HCT116 (cell line): Measurements from ENCODE around the gene PRSS2. TPM values are rescaled to one million over a fixed set of nuclear protein-coding genes. Genes with fewer than 3 reads are reported as not detected.
"Not testable (repeated sequence)": the region's sequence is repeated elsewhere in the genome, so short reads cannot be mapped to it uniquely, and the experiment has no call there.

Experiments
- ATAC-seq: fragments of 200-7000 bp; cut with Tn5 transposase; 2 replicates; pipeline ENCODE4 v1.9.1; 2020; ENCODE audit warnings: mild to moderate bottlenecking, moderate library complexity
- BruUV-seq: library from RNA; stranded (reverse); fragments of 400-500 nt; replicated peaks from 2 replicates; lab custom pipeline; 2021; lab: Mats Ljungman, UMichigan
- CTCF ChIA-PET: fragments of 300-600 bp; sonication (Branson Sonifier 250); formaldehyde crosslinking; loops from one replicate; lab custom pipeline; 2021; ENCODE audit warnings: antibody characterized with exemption; lab: Charles Lee
- POLR2A ChIA-PET: fragments of 300-600, 350-600 bp; sonication (Branson Sonifier 250); formaldehyde crosslinking; loops from one replicate; lab custom pipeline; 2021; ENCODE audit warnings: antibody characterized with exemption; lab: Charles Lee
- RAD21 ChIA-PET, 2 experiments: fragments of 300-600 bp; sonication (Branson Sonifier 250); formaldehyde crosslinking; loops; one replicate each; lab custom pipeline; 2023; ENCODE audit warnings: low total read pairs in 2 of 2; ENCODE audit not compliant: uncharacterized antibody in 2 of 2, unreplicated experiment in 2 of 2, low non-redundant PET in 1 of 2; lab: Charles Lee
- DNase-seq: peaks from one replicate; pipeline ENCODE4 v3.0.0-alpha.2; 2010; ENCODE audit warnings: low read depth, low spot score
- H2AFZ ChIP-seq: fragments of 200-600 bp; shearing (Covaris generic), sonication (generic); 2 replicates; pipeline ENCODE4 v1.6.1; 2017; ENCODE audit warnings: low read depth, mixed run types, mixed read lengths, antibody characterized with exemption, low read length; ENCODE audit not compliant: poor library complexity, severe bottlenecking
- H3K27ac ChIP-seq: 2 replicates; pipeline ENCODE4 v1.5.1; 2012; ENCODE audit warnings: low read depth, low read length
- H3K27me3 ChIP-seq: fragments of 200-600 bp; sonication (generic); 2 replicates; pipeline ENCODE4 v1.6.1; 2016; ENCODE audit warnings: mixed run types, low read length, mixed read lengths; ENCODE audit not compliant: insufficient read depth
- H3K36me3 ChIP-seq, 2 experiments: fragments of 200-500 bp in 1 of 2; fragments of 200-600 bp in 1 of 2; sonication (Bioruptor generic) in 1 of 2; sonication (generic) in 1 of 2; 2 replicates each; pipeline versions ENCODE4 v1.5.1 to v1.6.1; 2014 to 2016; ENCODE audit warnings: low read length in 2 of 2, inconsistent platforms in 1 of 2, mixed read lengths in 1 of 2, mixed run types in 1 of 2; ENCODE audit not compliant: insufficient read depth in 2 of 2, control insufficient read depth in 1 of 2
- H3K4me1 ChIP-seq, 2 experiments: fragments of 200-600 bp in 1 of 2; sonication (generic) in 1 of 2; 2 replicates each; pipeline versions ENCODE4 v1.5.1 to v1.6.1; 2012 to 2017; ENCODE audit warnings: low read length in 2 of 2, inconsistent platforms in 1 of 2, mild to moderate bottlenecking in 1 of 2, mixed read lengths in 1 of 2, mixed run types in 1 of 2, moderate library complexity in 1 of 2; ENCODE audit not compliant: insufficient read depth in 2 of 2, control insufficient read depth in 1 of 2
- H3K4me2 ChIP-seq: fragments of 200-600 bp; sonication (generic); 2 replicates; pipeline ENCODE4 v1.6.1; 2017; ENCODE audit warnings: mixed run types, low read length, mixed read lengths
- H3K4me3 ChIP-seq, 2 experiments: fragments of 200-600 bp in 1 of 2; sonication (generic) in 1 of 2; replicated peaks in 1 of 2; 2 replicates each; pipeline ENCODE4 v1.5.1; 2011 to 2016; ENCODE audit warnings: low read length in 2 of 2, control low read depth in 1 of 2, low read depth in 1 of 2, mild to moderate bottlenecking in 1 of 2, mixed read lengths in 1 of 2, mixed run types in 1 of 2
- H3K79me2 ChIP-seq: fragments of 200-600 bp; sonication (generic); 2 replicates; pipeline ENCODE4 v1.6.1; 2017; ENCODE audit warnings: mild to moderate bottlenecking, mixed run types, low read length, moderate library complexity, mixed read lengths; ENCODE audit not compliant: insufficient read depth
- H3K9ac ChIP-seq: fragments of 200-600 bp; sonication (generic); 2 replicates; pipeline ENCODE4 v1.6.1; 2016; ENCODE audit warnings: low read length, mixed read lengths
- H3K9me2 ChIP-seq: fragments of 200-600 bp; sonication (generic), shearing (Covaris generic); 2 replicates; pipeline ENCODE4 v1.6.1; 2017; ENCODE audit warnings: mixed run types, mild to moderate bottlenecking, moderate library complexity; ENCODE audit not compliant: insufficient read depth
- H3K9me3 ChIP-seq, 2 experiments: fragments of 200-500 bp in 1 of 2; fragments of 200-600 bp in 1 of 2; sonication (Bioruptor generic) in 1 of 2; sonication (generic) in 1 of 2; 2 replicates each; pipeline ENCODE4 v1.6.1; 2014 to 2017; ENCODE audit warnings: low read length in 2 of 2, mixed read lengths in 2 of 2, inconsistent platforms in 1 of 2, low read depth in 1 of 2, mild to moderate bottlenecking in 1 of 2, mixed run types in 1 of 2, moderate library complexity in 1 of 2; ENCODE audit not compliant: control insufficient read depth in 1 of 2, insufficient read depth in 1 of 2
- H4K20me1 ChIP-seq: fragments of 200-600 bp; sonication (generic), shearing (Covaris generic); 2 replicates; pipeline ENCODE4 v1.6.1; 2017; ENCODE audit warnings: mixed run types, mild to moderate bottlenecking, moderate library complexity; ENCODE audit not compliant: insufficient read depth
- ATF3 ChIP-seq: IDR thresholded peaks from 2 replicates; pipeline ENCODE4 v1.6.1; 2012
- CBX3 ChIP-seq: IDR thresholded peaks from 2 replicates; pipeline ENCODE4 v1.6.1; 2012; ENCODE audit warnings: low read depth
- CEBPB ChIP-seq: IDR thresholded peaks from 2 replicates; pipeline ENCODE4 v1.6.1; 2012; ENCODE audit warnings: low read depth
- EGR1 ChIP-seq: IDR thresholded peaks from 2 replicates; pipeline ENCODE4 v1.6.1; 2012; ENCODE audit warnings: low read depth
- ELF1 ChIP-seq: IDR thresholded peaks from 2 replicates; pipeline ENCODE4 v1.6.1; 2012; ENCODE audit warnings: low read depth, borderline replicate concordance
- EZH2 ChIP-seq: fragments of 200-600 bp; sonication (generic); IDR thresholded peaks from 2 replicates; pipeline ENCODE4 v1.6.1; 2017; ENCODE audit warnings: antibody characterized with exemption, mixed run types
- JUND ChIP-seq: IDR thresholded peaks from 2 replicates; pipeline ENCODE4 v1.6.1; 2012
- MAX ChIP-seq: IDR thresholded peaks from 2 replicates; pipeline ENCODE4 v1.6.1; 2012
- POLR2A ChIP-seq: IDR thresholded peaks from 2 replicates; pipeline ENCODE4 v1.7.0; 2011; ENCODE audit warnings: borderline replicate concordance; ENCODE audit not compliant: insufficient read depth, insufficient read length; ENCODE audit errors: extremely low read depth
- POLR2AphosphoS5 ChIP-seq: IDR thresholded peaks from 2 replicates; pipeline ENCODE4 v1.6.1; 2011; ENCODE audit warnings: mild to moderate bottlenecking, low read depth, low read length, moderate library complexity
- RAD21 ChIP-seq: IDR thresholded peaks from 2 replicates; pipeline ENCODE4 v1.6.1; 2012; ENCODE audit warnings: low read depth, mild to moderate bottlenecking
- REST ChIP-seq: IDR thresholded peaks from 2 replicates; pipeline ENCODE4 v1.6.1; 2012; ENCODE audit warnings: low read depth
- SRF ChIP-seq: IDR thresholded peaks from 2 replicates; pipeline ENCODE4 v1.6.1; 2012; ENCODE audit warnings: low read depth
- TCF7L2 ChIP-seq: IDR thresholded peaks from 2 replicates; pipeline ENCODE4 v1.7.0; 2011; ENCODE audit warnings: borderline replicate concordance, inconsistent platforms; ENCODE audit not compliant: insufficient read depth, insufficient read length; ENCODE audit errors: extremely low read depth
- YY1 ChIP-seq: IDR thresholded peaks from 2 replicates; pipeline ENCODE4 v1.6.1; 2011; ENCODE audit warnings: low read length, low read depth, moderate library complexity, mild to moderate bottlenecking; ENCODE audit not compliant: insufficient replicate concordance; ENCODE audit errors: extremely low read depth
- ZBTB33 ChIP-seq: IDR thresholded peaks from 2 replicates; pipeline ENCODE4 v1.6.1; 2011; ENCODE audit warnings: mild to moderate bottlenecking, low read length, moderate library complexity; ENCODE audit not compliant: insufficient replicate concordance; ENCODE audit errors: extremely low read depth
- ZNF274 ChIP-seq: fragments of 200-500 bp; sonication (Bioruptor generic); IDR thresholded peaks from 2 replicates; pipeline ENCODE4 v1.6.1; 2014; ENCODE audit warnings: mild to moderate bottlenecking, low read depth, low read length, inconsistent platforms
- intact Hi-C: fragments of 100-400 bp; cut with micrococcal nuclease; formaldehyde crosslinking; loops from 2 replicates; pipeline ENCODE4 v1.10.0; 2022
- total RNA-seq: library from RNA; stranded (reverse); gene quantifications from one replicate; pipeline ENCODE4 v1.2.1, GENCODE V29; 2021; ENCODE audit not compliant: unreplicated experiment

Gene PRSS2
- total RNA-seq, 1 experiment from 2014 or later, result 36.8 TPM

- Histone ChIP-seq H3K4me3 (no peak overlapping the region), H3K9ac (no peak overlapping the region), H3K36me3 (no peaks in the 10 kb centered on the region), H3K4me2 (no peak overlapping the region), H3K9me3 (no peaks in the 10 kb centered on the region), H3K27ac (no peak overlapping the region), H3K27me3 (0 out of 2 replicates have a peak, but pooled peaks cover 3% of the 10 kb centered on the region), H3K9me2 (no peaks in the 10 kb centered on the region), H2AFZ (no peak overlapping the region), H3K79me2 (no peaks in the 10 kb centered on the region), H3K4me1 (no peaks in the 10 kb centered on the region), H4K20me1 (no peaks in the 10 kb centered on the region)
- no TSS peak for BruUV-seq
- RAD21 ChIA-PET, result no interaction called here
- ATAC-seq (no peak), DNase-seq (no peak)
- intact Hi-C loops, result no loop called here
- TF ChIP-seq CBX3, result no peak
- TF ChIP-seq RAD21, result no peak
- TF ChIP-seq TCF7L2, result no peak
- no peak for TF ChIP-seq POLR2A
- TF ChIP-seq MAX, result no peak
- TF ChIP-seq ZNF274, result no peak
- TF ChIP-seq SRF, result no peak
- TF ChIP-seq EGR1, result no peak
- no peak for TF ChIP-seq YY1
- no peak for TF ChIP-seq ATF3
- TF ChIP-seq ELF1, result no peak
- TF ChIP-seq REST, result no peak
- TF ChIP-seq CEBPB, result no peak
- TF ChIP-seq EZH2, result no peak
- TF ChIP-seq ZBTB33, result no peak
- TF ChIP-seq JUND, result no peak
- no peak for TF ChIP-seq POLR2AphosphoS5
- CTCF ChIA-PET, result no interaction called here
- POLR2A ChIA-PET, result no interaction called here
Measured at GRCh38 chr7:142776206-142776844, 5.6 kb downstream of the PRSS2 start.

GRCh38 chr7:142776845-142777225 is 6.1 kb downstream of the PRSS2 start:
- BruUV-seq, H3K36me3 ChIP-seq, H3K27ac ChIP-seq, H2AFZ ChIP-seq, H3K4me3 ChIP-seq, H3K4me2 ChIP-seq, H3K9me3 ChIP-seq, POLR2A ChIA-PET, H3K9ac ChIP-seq, H3K79me2 ChIP-seq, H4K20me1 ChIP-seq, CTCF ChIA-PET, DNase-seq, RAD21 ChIA-PET, H3K4me1 ChIP-seq, ATAC-seq, intact Hi-C loops, H3K27me3 ChIP-seq, H3K9me2 ChIP-seq: not testable (repeated sequence)
